IPS-20b (cell line): ENCODE measurements around the gene ANO2.

Experiments used
- H3K27ac ChIP-seq: one replicate; pipeline ENCODE4 v1.5.1; 2013; ENCODE audit warnings: low read length
- H3K27me3 ChIP-seq: 2 replicates; pipeline ENCODE4 v1.6.1; 2013; ENCODE audit warnings: mild to moderate bottlenecking, low read length, inconsistent platforms; ENCODE audit not compliant: insufficient read depth
- H3K36me3 ChIP-seq: 2 replicates; pipeline ENCODE4 v1.6.1; 2013; ENCODE audit warnings: low read depth, mild to moderate bottlenecking, inconsistent platforms, low read length, moderate library complexity; ENCODE audit not compliant: insufficient read depth
- H3K4me1 ChIP-seq: 2 replicates; pipeline ENCODE4 v1.6.1; 2013; ENCODE audit warnings: mild to moderate bottlenecking, control low read depth, inconsistent platforms, low read length, moderate library complexity; ENCODE audit not compliant: insufficient read depth
- H3K4me3 ChIP-seq: 2 replicates; pipeline ENCODE4 v1.5.1; 2013; ENCODE audit warnings: mild to moderate bottlenecking, low read length, inconsistent platforms
- H3K9ac ChIP-seq: 2 replicates; pipeline ENCODE4 v1.6.1; 2013; ENCODE audit warnings: low read depth, mild to moderate bottlenecking, inconsistent platforms, low read length, moderate library complexity
- H3K9me3 ChIP-seq: 2 replicates; pipeline ENCODE4 v1.6.1; 2013; ENCODE audit warnings: mild to moderate bottlenecking, low read depth, low read length, inconsistent platforms; ENCODE audit not compliant: insufficient read depth

Gene ANO2

GRCh38 chr12:5708371-5708770, 236.7 kb downstream of the ANO2 start:
- Histone ChIP-seq H3K9ac (no peak overlapping the region), H3K4me1 (no peaks in the 10 kb centered on the region), H3K27ac (no peak overlapping the region), H3K4me3 (no peak overlapping the region), H3K9me3 (no peaks in the 10 kb centered on the region), H3K27me3 (no peaks in the 10 kb centered on the region), H3K36me3 (no peaks in the 10 kb centered on the region)

GRCh38 chr12:5706247-5706646, 238.8 kb downstream of the ANO2 start:
- Histone ChIP-seq H3K27ac (no peak overlapping the region), H3K4me3 (no peak overlapping the region)

GRCh38 chr12:5705791-5706190, 239.3 kb downstream of the ANO2 start:
- Histone ChIP-seq H3K9me3 (no peaks in the 10 kb centered on the region; the same call in 1 of the 2 replicates), H3K27ac (no peak overlapping the region), H3K4me3 (no peak overlapping the region), H3K36me3 (no peaks in the 10 kb centered on the region), H3K9ac (no peak overlapping the region), H3K27me3 (no peaks in the 10 kb centered on the region), H3K4me1 (no peaks in the 10 kb centered on the region)

More at GRCh38 chr12:5706247-5706646, 238.8 kb downstream of the ANO2 start:
- no peaks in the 10 kb centered on the region for H3K27me3 ChIP-seq
- no peaks in the 10 kb centered on the region for H3K36me3 ChIP-seq
- no peaks in the 10 kb centered on the region for H3K4me1 ChIP-seq
- H3K9me3 ChIP-seq = no peaks in the 10 kb centered on the region; the same call in 1 of the 2 replicates
- H3K9ac ChIP-seq = no peak overlapping the region

GRCh38 chr12:5694759-5695409, 250.2 kb downstream of the ANO2 start:
- H3K4me3 ChIP-seq = no peak overlapping the region
- H3K27ac ChIP-seq = no peak overlapping the region
- H3K4me1 ChIP-seq = no peaks in the 10 kb centered on the region
- peaks cover 11% of the 10 kb centered on the region for H3K9me3 ChIP-seq
- no peak overlapping the region for H3K9ac ChIP-seq
- H3K36me3 ChIP-seq = no peaks in the 10 kb centered on the region
- no peaks in the 10 kb centered on the region for H3K27me3 ChIP-seq

GRCh38 chr12:5692850-5693249, 252.2 kb downstream of the ANO2 start:
- no peak overlapping the region for H3K27ac ChIP-seq
- no peak overlapping the region for H3K9ac ChIP-seq
- no peak overlapping the region for H3K4me3 ChIP-seq
- no peaks in the 10 kb centered on the region for H3K4me1 ChIP-seq
- peaks cover 11% of the 10 kb centered on the region for H3K9me3 ChIP-seq
- H3K36me3 ChIP-seq = no peaks in the 10 kb centered on the region
- no peaks in the 10 kb centered on the region for H3K27me3 ChIP-seq

GRCh38 chr12:5691943-5692342, 253.1 kb downstream of the ANO2 start:
- no peaks in the 10 kb centered on the region for H3K36me3 ChIP-seq
- peaks cover 5% of the 10 kb centered on the region; the same call in 1 of the 2 replicates for H3K9me3 ChIP-seq
- H3K27me3 ChIP-seq = no peaks in the 10 kb centered on the region
- no peaks in the 10 kb centered on the region for H3K4me1 ChIP-seq
- H3K4me3 ChIP-seq = no peak overlapping the region
- H3K9ac ChIP-seq = no peak overlapping the region
- H3K27ac ChIP-seq = no peak overlapping the region

- no peak overlapping the region for H3K9ac ChIP-seq
Observed at GRCh38 chr12:5690240-5690639, 254.8 kb downstream of the ANO2 start.

GRCh38 chr12:5689773-5690172, 255.3 kb downstream of the ANO2 start:
- no peak overlapping the region for H3K27ac ChIP-seq

More at GRCh38 chr12:5690240-5690639, 254.8 kb downstream of the ANO2 start:
- H3K4me1 ChIP-seq = no peaks in the 10 kb centered on the region
- no peaks in the 10 kb centered on the region for H3K27me3 ChIP-seq
- H3K36me3 ChIP-seq = no peaks in the 10 kb centered on the region
- H3K9me3 ChIP-seq = 0 out of 2 replicates have a peak, but pooled peaks cover 3% of the 10 kb centered on the region
- H3K4me3 ChIP-seq = no peak overlapping the region
- H3K27ac ChIP-seq = no peak overlapping the region

GRCh38 chr12:5688226-5688625, 256.8 kb downstream of the ANO2 start:
- no peaks in the 10 kb centered on the region for H3K4me1 ChIP-seq
- no peak overlapping the region for H3K4me3 ChIP-seq
- no peak overlapping the region for H3K9ac ChIP-seq
- no peak overlapping the region for H3K27ac ChIP-seq
- no peaks in the 10 kb centered on the region for H3K27me3 ChIP-seq
- no peaks in the 10 kb centered on the region for H3K36me3 ChIP-seq
- 0 out of 2 replicates have a peak, but pooled peaks cover 2% of the 10 kb centered on the region for H3K9me3 ChIP-seq

More at GRCh38 chr12:5689773-5690172, 255.3 kb downstream of the ANO2 start:
- H3K4me1 ChIP-seq = no peaks in the 10 kb centered on the region
- 0 out of 2 replicates have a peak, but pooled peaks cover 3% of the 10 kb centered on the region for H3K9me3 ChIP-seq
- H3K27me3 ChIP-seq = no peaks in the 10 kb centered on the region
- no peak overlapping the region for H3K4me3 ChIP-seq
- no peaks in the 10 kb centered on the region for H3K36me3 ChIP-seq
- no peak overlapping the region for H3K9ac ChIP-seq

- H3K27ac ChIP-seq = no peak overlapping the region
- H3K4me3 ChIP-seq = no peak overlapping the region
- H3K9ac ChIP-seq = no peak overlapping the region
- H3K27me3 ChIP-seq = no peaks in the 10 kb centered on the region
- H3K9me3 ChIP-seq = no peaks in the 10 kb centered on the region
- no peaks in the 10 kb centered on the region for H3K36me3 ChIP-seq
- H3K4me1 ChIP-seq = no peaks in the 10 kb centered on the region
Observed at GRCh38 chr12:5685935-5686334, 259.1 kb downstream of the ANO2 start.

- no peaks in the 10 kb centered on the region for H3K4me1 ChIP-seq
- no peak overlapping the region for H3K4me3 ChIP-seq
- H3K9ac ChIP-seq = no peak overlapping the region
- H3K27me3 ChIP-seq = no peaks in the 10 kb centered on the region
- no peak overlapping the region for H3K27ac ChIP-seq
- H3K9me3 ChIP-seq = no peaks in the 10 kb centered on the region
- no peaks in the 10 kb centered on the region for H3K36me3 ChIP-seq
Observed at GRCh38 chr12:5684989-5685388, 260.1 kb downstream of the ANO2 start.

- no peaks in the 10 kb centered on the region for H3K9me3 ChIP-seq
- no peak overlapping the region for H3K9ac ChIP-seq
- no peaks in the 10 kb centered on the region for H3K27me3 ChIP-seq
- H3K4me1 ChIP-seq = no peaks in the 10 kb centered on the region
- H3K36me3 ChIP-seq = no peaks in the 10 kb centered on the region
- no peak overlapping the region for H3K4me3 ChIP-seq
- H3K27ac ChIP-seq = no peak overlapping the region
Observed at GRCh38 chr12:5682581-5682980, 262.5 kb downstream of the ANO2 start.
